ENCODE measurements around the gene PDGFC. TPM values are rescaled to one million over a fixed set of nuclear protein-coding genes. Genes with fewer than 3 reads are reported as not detected.

Gene PDGFC
- total RNA-seq, 1 experiment from 2014 or later = 4.5 TPM

GRCh38 chr4:156969101-156969500 is 2.5 kb downstream of the PDGFC start:
- Mint-ChIP-seq H3K4me3 (no peak overlapping the region), H3K27ac (no peak overlapping the region), H3K4me1 (peaks cover 23 to 28% of the 10 kb centered on the region in 2 experiments), H3K36me3 (ENCODE audit: insufficient read depth in 1 of 3, low read depth in 3 of 3) (no peaks in the 10 kb centered on the region), H3K9me3 (no peaks in the 10 kb centered on the region), H3K27me3 (ENCODE audit: low read depth) (peaks cover 27% of the 10 kb centered on the region)
- H2AK5ac ChIP-seq (ENCODE audit: insufficient read length, low read length) = no peak overlapping the region
- no peak overlapping the region for H3T11ph ChIP-seq (ENCODE audit: low read length)
- no peak overlapping the region for H3K27ac ChIP-seq (ENCODE audit: insufficient read length, low read depth, low read length)
- H3K4me1 ChIP-seq (ENCODE audit: insufficient read depth, low read length) = 0 out of 2 replicates have a peak, but pooled peaks cover 4% of the 10 kb centered on the region
- TF ChIP-seq CTCF (conservative IDR thresholded peaks at IDR 0.05) = no peak
- H3K9me3 ChIP-seq (ENCODE audit: control insufficient read depth, low read depth, low read length) = no peaks in the 10 kb centered on the region
- no peak overlapping the region for H3K14ac ChIP-seq (ENCODE audit: insufficient read depth, low read length)
- H2BK12ac ChIP-seq (ENCODE audit: insufficient read length, low read depth, low read length) = no peak overlapping the region
- H3K79me1 ChIP-seq (ENCODE audit: insufficient read depth, low read depth, low read length, poor library complexity, severe bottlenecking) = no peaks in the 10 kb centered on the region
- no peak overlapping the region for H2BK120ac ChIP-seq (ENCODE audit: low read depth, low read length, poor library complexity, severe bottlenecking)
- H3K18ac ChIP-seq (ENCODE audit: insufficient read length, low read depth, low read length) = no peak overlapping the region
- no peak overlapping the region for H3K9ac ChIP-seq (ENCODE audit: extremely low read depth, insufficient read length, low read length)
- H3K23ac ChIP-seq (ENCODE audit: insufficient read length, low read depth, low read length) = no peak overlapping the region
- peaks cover 14% of the 10 kb centered on the region for H3K23me2 ChIP-seq (ENCODE audit: insufficient read length, low read depth, low read length, poor library complexity, severe bottlenecking)
- H4K20me1 ChIP-seq (ENCODE audit: control insufficient read depth, insufficient read depth, insufficient read length) = no peaks in the 10 kb centered on the region
- H3K56ac ChIP-seq (ENCODE audit: insufficient read length, low read depth, low read length) = no peak overlapping the region
- no peak for DNase-seq
- no peak overlapping the region for H2BK15ac ChIP-seq (ENCODE audit: low read depth, low read length)
- H3K27me3 ChIP-seq (ENCODE audit: insufficient read depth, low read length) = peaks cover 2% of the 10 kb centered on the region; the same call in 1 of the 2 replicates
- no peak overlapping the region for H2BK20ac ChIP-seq (ENCODE audit: low read depth, low read length, poor library complexity, severe bottlenecking)
- no CpG with 5 or more reads among the region's 3 CpGs for WGBS (ENCODE audit: extremely low coverage, insufficient read length, low lambda C conversion rate)
- no peak overlapping the region for H4K8ac ChIP-seq (replicated peaks; ENCODE audit: insufficient read length, low read depth, low read length)
- H2AFZ ChIP-seq (ENCODE audit: low read length) = no peak overlapping the region
- H3K4me2 ChIP-seq (ENCODE audit: insufficient read depth, insufficient read length, low read length) = no peak overlapping the region
- H3K79me2 ChIP-seq (ENCODE audit: insufficient read depth, low read length) = no peaks in the 10 kb centered on the region
- H4K5ac ChIP-seq (ENCODE audit: insufficient read length, low read depth, low read length) = no peak overlapping the region
- H2BK5ac ChIP-seq (ENCODE audit: insufficient read length, low read length) = no peak overlapping the region
- no peak overlapping the region for H4K91ac ChIP-seq (ENCODE audit: insufficient read length, low read depth, low read length)
- H3K4ac ChIP-seq (ENCODE audit: low read depth, low read length) = no peak overlapping the region
